ENCODE data around the gene GGCT. TPM values are rescaled to one million over a fixed set of nuclear protein-coding genes. Genes with fewer than 3 reads are reported as not detected.
"Not testable (repeated sequence)": the region's sequence is repeated elsewhere in the genome, so short reads cannot be mapped to it uniquely, and the experiment has no call there.

The GGCT gene
- 76.1 and 80.3 TPM in 2 replicates for total RNA-seq

- intact Hi-C loops (cut with micrococcal nuclease) = loop anchor here (1.0 kb wide), 4 partner anchors 26 to 478 kb away; partner anchors contain the start of genes FKBP14, GARS1, NOD1 and ZNRF2
Measured at GRCh38 chr7:30504301-30505173, at the start of gene GGCT. Gene GGCT (minus strand): TSS chr7:30504829. CDS start chr7:30504709, 120 bp downstream.

GRCh38 chr7:30553546-30553945, 48.9 kb upstream of the GGCT start:
- Mint-ChIP-seq H3K27ac (no peak overlapping the region), H3K9me3 (no peaks in the 10 kb centered on the region), H3K4me3 (no peak overlapping the region), H3K36me3 (ENCODE audit: low read depth) (peaks cover 7% of the 10 kb centered on the region), H3K4me1 (no peaks in the 10 kb centered on the region), H3K27me3 (no peaks in the 10 kb centered on the region)
- intact Hi-C loops (cut with micrococcal nuclease) = no loop called here
- DNase-seq = no peak

More at GRCh38 chr7:30504301-30505173, at the start of gene GGCT:
- peaks cover 5% of the 10 kb centered on the region for H3K9me3 Mint-ChIP-seq
- no peaks in the 10 kb centered on the region for H3K27me3 Mint-ChIP-seq
- peak; percentile 99 for DNase-seq
- H3K36me3 Mint-ChIP-seq (ENCODE audit: low read depth) = peaks cover 25% of the 10 kb centered on the region
- peaks cover 44% of the 10 kb centered on the region for H3K4me1 Mint-ChIP-seq
- H3K4me3 Mint-ChIP-seq = peak within 1 kb of the TSS; percentile 87
- peak within 1 kb of the TSS; percentile 84 for H3K27ac Mint-ChIP-seq

GRCh38 chr7:30553141-30553540, 48.5 kb upstream of the GGCT start:
- DNase-seq = no peak
- H3K9me3 Mint-ChIP-seq = no peaks in the 10 kb centered on the region
- H3K36me3 Mint-ChIP-seq (ENCODE audit: low read depth) = peaks cover 7% of the 10 kb centered on the region
- H3K4me3 Mint-ChIP-seq = no peak overlapping the region
- no peaks in the 10 kb centered on the region for H3K4me1 Mint-ChIP-seq
- H3K27me3 Mint-ChIP-seq = no peaks in the 10 kb centered on the region
- intact Hi-C loops (cut with micrococcal nuclease) = no loop called here
- H3K27ac Mint-ChIP-seq = no peak overlapping the region

GRCh38 chr7:30552330-30552729, 47.7 kb upstream of the GGCT start:
- H3K9me3 Mint-ChIP-seq = no peaks in the 10 kb centered on the region
- H3K4me1 Mint-ChIP-seq = no peaks in the 10 kb centered on the region
- H3K36me3 Mint-ChIP-seq (ENCODE audit: low read depth) = peaks cover 7% of the 10 kb centered on the region
- no peak overlapping the region for H3K27ac Mint-ChIP-seq
- no peak overlapping the region for H3K4me3 Mint-ChIP-seq
- intact Hi-C loops (cut with micrococcal nuclease) = no loop called here
- DNase-seq = no peak
- H3K27me3 Mint-ChIP-seq = no peaks in the 10 kb centered on the region

- Mint-ChIP-seq H3K4me3 (no peak overlapping the region), H3K9me3 (no peaks in the 10 kb centered on the region), H3K4me1 (no peaks in the 10 kb centered on the region), H3K27me3 (no peaks in the 10 kb centered on the region), H3K36me3 (ENCODE audit: low read depth) (peaks cover 10% of the 10 kb centered on the region), H3K27ac (no peak overlapping the region)
- no peak for DNase-seq
- intact Hi-C loops (cut with micrococcal nuclease) = no loop called here
Measured at GRCh38 chr7:30549931-30550493, 45.4 kb upstream of the GGCT start.

- intact Hi-C loops (cut with micrococcal nuclease) = loop anchor here (1.0 kb wide), 2 partner anchors 15 to 191 kb away; no protein-coding TSS in a partner anchor
- Mint-ChIP-seq H3K4me3 (no peak overlapping the region), H3K9me3 (no peaks in the 10 kb centered on the region), H3K4me1 (peaks cover 1% of the 10 kb centered on the region), H3K36me3 (ENCODE audit: low read depth) (peaks cover 10% of the 10 kb centered on the region), H3K27me3 (no peaks in the 10 kb centered on the region), H3K27ac (no peak overlapping the region)
- peak; percentile 78 for DNase-seq
Measured at GRCh38 chr7:30548845-30549244, 44.2 kb upstream of the GGCT start.

- DNase-seq = no peak
- Mint-ChIP-seq H3K4me3 (no peak overlapping the region), H3K9me3 (no peaks in the 10 kb centered on the region), H3K27me3 (no peaks in the 10 kb centered on the region), H3K36me3 (ENCODE audit: low read depth) (peaks cover 12% of the 10 kb centered on the region), H3K4me1 (peaks cover 1% of the 10 kb centered on the region), H3K27ac (no peak overlapping the region)
- intact Hi-C loops (cut with micrococcal nuclease) = no loop called here
Measured at GRCh38 chr7:30546596-30546995, 42.0 kb upstream of the GGCT start.

- intact Hi-C loops (cut with micrococcal nuclease) = no loop called here
- peaks cover 1% of the 10 kb centered on the region for H3K4me1 Mint-ChIP-seq
- no peak overlapping the region for H3K4me3 Mint-ChIP-seq
- no peak overlapping the region for H3K27ac Mint-ChIP-seq
- no peak for DNase-seq
- H3K36me3 Mint-ChIP-seq (ENCODE audit: low read depth) = peaks cover 12% of the 10 kb centered on the region
- no peaks in the 10 kb centered on the region for H3K27me3 Mint-ChIP-seq
- H3K9me3 Mint-ChIP-seq = no peaks in the 10 kb centered on the region
Measured at GRCh38 chr7:30545791-30546555, 41.3 kb upstream of the GGCT start.

GRCh38 chr7:30543813-30544525, 39.3 kb upstream of the GGCT start:
- peaks cover 17% of the 10 kb centered on the region for H3K36me3 Mint-ChIP-seq (ENCODE audit: low read depth)
- H3K4me1 Mint-ChIP-seq = peaks cover 1% of the 10 kb centered on the region
- no peak overlapping the region for H3K27ac Mint-ChIP-seq
- H3K4me3 Mint-ChIP-seq = no peak overlapping the region
- no peaks in the 10 kb centered on the region for H3K27me3 Mint-ChIP-seq
- H3K9me3 Mint-ChIP-seq = no peaks in the 10 kb centered on the region
- intact Hi-C loops (cut with micrococcal nuclease) = no loop called here
- no peak for DNase-seq

- H3K27me3 Mint-ChIP-seq; H3K9me3 Mint-ChIP-seq; DNase-seq; H3K27ac Mint-ChIP-seq; H3K4me1 Mint-ChIP-seq; H3K4me3 Mint-ChIP-seq; intact Hi-C loops (cut with micrococcal nuclease): not testable (repeated sequence)
- peaks cover 16% of the 10 kb centered on the region for H3K36me3 Mint-ChIP-seq (ENCODE audit: low read depth)
Measured at GRCh38 chr7:30543115-30543514, 38.5 kb upstream of the GGCT start.

GRCh38 chr7:30533886-30534285, 29.3 kb upstream of the GGCT start:
- intact Hi-C loops (cut with micrococcal nuclease) = no loop called here
- H3K27me3 Mint-ChIP-seq = no peaks in the 10 kb centered on the region
- peak; percentile 50 for DNase-seq
- H3K4me1 Mint-ChIP-seq = no peaks in the 10 kb centered on the region
- no peak overlapping the region for H3K27ac Mint-ChIP-seq
- no peak overlapping the region for H3K4me3 Mint-ChIP-seq
- peaks cover 3% of the 10 kb centered on the region for H3K36me3 Mint-ChIP-seq (ENCODE audit: low read depth)
- no peaks in the 10 kb centered on the region for H3K9me3 Mint-ChIP-seq

GRCh38 chr7:30531286-30531685, 26.7 kb upstream of the GGCT start:
- intact Hi-C loops (cut with micrococcal nuclease) = no loop called here
- no peaks in the 10 kb centered on the region for H3K27me3 Mint-ChIP-seq
- H3K4me3 Mint-ChIP-seq = no peak overlapping the region
- H3K36me3 Mint-ChIP-seq (ENCODE audit: low read depth) = no peaks in the 10 kb centered on the region
- DNase-seq = no peak
- no peak overlapping the region for H3K27ac Mint-ChIP-seq
- no peaks in the 10 kb centered on the region for H3K4me1 Mint-ChIP-seq
- H3K9me3 Mint-ChIP-seq = no peaks in the 10 kb centered on the region

- Mint-ChIP-seq H3K27ac (no peak overlapping the region), H3K27me3 (no peaks in the 10 kb centered on the region), H3K9me3 (no peaks in the 10 kb centered on the region), H3K4me1 (no peaks in the 10 kb centered on the region), H3K4me3 (no peak overlapping the region), H3K36me3 (ENCODE audit: low read depth) (no peaks in the 10 kb centered on the region)
- DNase-seq = no peak
- intact Hi-C loops (cut with micrococcal nuclease) = no loop called here
Measured at GRCh38 chr7:30530373-30530772, 25.7 kb upstream of the GGCT start.
